Measurements from ENCODE around the gene ACE. TPM values are rescaled to one million over a fixed set of nuclear protein-coding genes. Genes with fewer than 3 reads are reported as not detected.

The ACE gene
- polyA plus RNA-seq, 1 donor = 244 TPM

DNA sequence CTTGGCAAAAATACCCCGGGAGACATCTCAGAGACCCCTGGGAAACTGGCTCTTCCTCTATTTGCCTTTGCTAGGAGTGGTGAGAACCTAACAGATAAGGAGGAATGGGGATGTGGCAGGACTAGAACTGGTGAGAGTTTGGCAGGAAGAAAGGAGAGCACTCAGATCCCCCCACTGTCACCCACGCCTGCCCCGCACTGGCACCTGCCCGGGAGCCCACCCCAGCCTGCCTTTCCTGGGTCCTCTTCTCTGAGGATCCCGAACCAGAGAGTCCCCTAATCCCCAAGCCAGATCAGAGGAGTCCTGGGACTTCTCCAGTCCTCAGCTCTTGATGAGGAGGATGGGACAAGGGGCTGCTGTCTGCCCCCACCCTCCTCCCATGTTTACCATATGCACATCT is 50.0 kb downstream of the ACE start:
- no CpG with 5 or more reads among the region's 5 CpGs for WGBS (ENCODE audit: insufficient coverage, low lambda C conversion rate)
- H3K36me3 ChIP-seq (ENCODE audit: control insufficient read depth, insufficient read depth, low read length) = no peaks in the 10 kb centered on the region

DNA sequence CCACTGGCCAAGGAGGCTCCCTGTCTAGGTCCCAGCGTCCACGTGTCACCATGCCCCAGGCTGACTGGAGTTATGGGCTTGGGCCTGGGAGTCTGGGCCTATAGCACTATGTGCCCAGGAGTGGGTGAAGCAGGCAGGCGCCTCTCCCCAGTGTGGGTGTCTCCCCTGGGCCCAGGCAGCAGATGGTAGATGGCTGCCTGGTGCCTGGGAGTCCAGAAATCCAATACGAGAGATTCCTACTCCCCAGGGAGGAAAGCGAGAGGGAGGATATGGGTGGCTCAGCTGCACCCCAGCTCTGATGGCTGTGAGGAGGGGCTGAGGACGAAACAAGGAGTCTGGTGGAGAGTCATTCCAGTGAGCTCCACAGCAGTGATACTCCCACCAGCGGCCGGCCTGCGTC is 51.3 kb downstream of the ACE start:
- Histone ChIP-seq H3K4me1 (ENCODE audit: control insufficient read depth, insufficient read depth, low read length) (peaks cover 17% of the 10 kb centered on the region), H3K27me3 (ENCODE audit: control insufficient read depth, insufficient read depth, low read length) (peaks cover 4% of the 10 kb centered on the region), H3K4me3 (ENCODE audit: low read length) (no peak overlapping the region), H3K36me3 (ENCODE audit: control insufficient read depth, insufficient read depth, low read length) (no peaks in the 10 kb centered on the region), H3K9me3 (ENCODE audit: control insufficient read depth, low read depth, low read length) (no peaks in the 10 kb centered on the region), H3K27ac (ENCODE audit: low read length) (no peak overlapping the region)
- no CpG with 5 or more reads among the region's 9 CpGs for WGBS (ENCODE audit: insufficient coverage, low lambda C conversion rate)
- DNase-seq = no peak

More for the DNA sequence above, 50.0 kb downstream of the ACE start:
- Histone ChIP-seq H3K27ac (ENCODE audit: low read length) (no peak overlapping the region), H3K4me3 (ENCODE audit: low read length) (no peak overlapping the region), H3K4me1 (ENCODE audit: control insufficient read depth, insufficient read depth, low read length) (peaks cover 26% of the 10 kb centered on the region), H3K9me3 (ENCODE audit: control insufficient read depth, low read depth, low read length) (no peaks in the 10 kb centered on the region), H3K27me3 (ENCODE audit: control insufficient read depth, insufficient read depth, low read length) (peaks cover 4% of the 10 kb centered on the region)
- DNase-seq = no peak

DNA sequence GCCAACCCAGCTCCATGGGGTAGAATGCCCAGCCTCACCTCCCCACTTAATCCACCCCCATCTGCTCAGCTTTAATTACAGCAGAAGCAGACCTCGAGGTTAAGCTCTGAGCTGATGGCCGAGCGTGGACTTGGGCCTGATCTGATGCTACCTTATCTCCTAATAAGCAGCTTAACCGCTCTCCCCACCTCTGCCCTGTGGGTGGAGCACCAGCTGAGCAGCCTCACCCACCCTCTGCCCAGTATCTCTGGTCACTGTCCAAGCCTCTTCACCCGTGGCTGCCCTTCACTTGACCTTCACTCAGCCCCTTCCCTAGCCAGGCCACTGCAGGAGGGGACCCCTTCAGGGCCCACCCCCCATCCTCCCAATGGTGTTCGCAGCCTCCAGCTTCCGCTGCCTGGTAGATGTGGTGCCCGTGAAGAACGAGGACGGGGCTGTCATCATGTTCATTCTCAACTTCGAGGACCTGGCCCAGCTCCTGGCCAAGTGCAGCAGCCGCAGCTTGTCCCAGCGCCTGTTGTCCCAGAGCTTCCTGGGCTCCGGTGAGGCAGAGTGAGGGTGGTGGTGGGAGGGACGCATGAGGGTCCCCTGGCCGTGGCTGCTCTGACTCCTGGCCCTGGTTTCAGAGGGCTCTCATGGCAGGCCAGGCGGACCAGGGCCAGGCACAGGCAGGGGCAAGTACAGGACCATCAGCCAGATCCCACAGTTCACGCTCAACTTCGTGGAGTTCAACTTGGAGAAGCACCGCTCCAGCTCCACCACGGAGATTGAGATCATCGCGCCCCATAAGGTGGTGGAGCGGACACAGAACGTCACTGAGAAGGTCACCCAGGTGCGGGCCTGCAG is 53.1 kb downstream of the ACE start:
- Histone ChIP-seq H3K9me3 (ENCODE audit: control insufficient read depth, low read depth, low read length) (no peaks in the 10 kb centered on the region), H3K27me3 (ENCODE audit: control insufficient read depth, insufficient read depth, low read length) (peaks cover 4% of the 10 kb centered on the region), H3K4me1 (ENCODE audit: control insufficient read depth, insufficient read depth, low read length) (peaks cover 10% of the 10 kb centered on the region), H3K27ac (ENCODE audit: low read length) (no peak overlapping the region), H3K36me3 (ENCODE audit: control insufficient read depth, insufficient read depth, low read length) (no peaks in the 10 kb centered on the region), H3K4me3 (ENCODE audit: low read length) (no peak overlapping the region)
- no CpG with 5 or more reads among the region's 26 CpGs for WGBS (ENCODE audit: insufficient coverage, low lambda C conversion rate)
- peak in 1 of 2 donors; percentile 50 for DNase-seq

DNA sequence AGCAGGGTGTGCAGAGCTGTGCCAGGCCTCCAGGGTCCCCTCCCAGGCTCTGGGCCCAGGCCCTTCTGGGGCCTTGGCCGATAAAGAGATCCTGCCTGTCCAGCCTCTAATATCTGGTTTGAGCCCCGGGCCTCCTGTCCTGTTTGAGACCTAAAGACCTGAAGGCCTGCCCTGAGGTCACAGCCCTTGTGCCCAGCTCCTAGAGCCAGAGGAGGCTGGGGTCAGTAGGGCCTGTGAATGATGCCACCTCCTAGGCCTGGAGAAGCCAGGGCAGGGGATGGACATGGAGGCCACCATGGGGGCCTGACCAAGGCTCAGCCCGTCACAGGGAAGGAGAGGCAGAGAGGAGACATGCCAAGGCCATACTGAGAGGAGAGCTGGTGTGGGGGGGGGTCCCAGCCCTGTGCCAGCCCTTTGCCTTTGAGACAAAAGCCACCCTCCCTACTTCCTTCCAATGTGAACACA is 53.7 kb downstream of the ACE start:
- Histone ChIP-seq H3K9me3 (ENCODE audit: control insufficient read depth, low read depth, low read length) (no peaks in the 10 kb centered on the region), H3K36me3 (ENCODE audit: control insufficient read depth, insufficient read depth, low read length) (no peaks in the 10 kb centered on the region), H3K27ac (ENCODE audit: low read length) (no peak overlapping the region), H3K4me1 (ENCODE audit: control insufficient read depth, insufficient read depth, low read length) (peaks cover 10% of the 10 kb centered on the region), H3K4me3 (ENCODE audit: low read length) (no peak overlapping the region), H3K27me3 (ENCODE audit: control insufficient read depth, insufficient read depth, low read length) (peaks cover 4% of the 10 kb centered on the region)
- no peak for DNase-seq
- no CpG with 5 or more reads among the region's 3 CpGs for WGBS (ENCODE audit: insufficient coverage, low lambda C conversion rate)

DNA sequence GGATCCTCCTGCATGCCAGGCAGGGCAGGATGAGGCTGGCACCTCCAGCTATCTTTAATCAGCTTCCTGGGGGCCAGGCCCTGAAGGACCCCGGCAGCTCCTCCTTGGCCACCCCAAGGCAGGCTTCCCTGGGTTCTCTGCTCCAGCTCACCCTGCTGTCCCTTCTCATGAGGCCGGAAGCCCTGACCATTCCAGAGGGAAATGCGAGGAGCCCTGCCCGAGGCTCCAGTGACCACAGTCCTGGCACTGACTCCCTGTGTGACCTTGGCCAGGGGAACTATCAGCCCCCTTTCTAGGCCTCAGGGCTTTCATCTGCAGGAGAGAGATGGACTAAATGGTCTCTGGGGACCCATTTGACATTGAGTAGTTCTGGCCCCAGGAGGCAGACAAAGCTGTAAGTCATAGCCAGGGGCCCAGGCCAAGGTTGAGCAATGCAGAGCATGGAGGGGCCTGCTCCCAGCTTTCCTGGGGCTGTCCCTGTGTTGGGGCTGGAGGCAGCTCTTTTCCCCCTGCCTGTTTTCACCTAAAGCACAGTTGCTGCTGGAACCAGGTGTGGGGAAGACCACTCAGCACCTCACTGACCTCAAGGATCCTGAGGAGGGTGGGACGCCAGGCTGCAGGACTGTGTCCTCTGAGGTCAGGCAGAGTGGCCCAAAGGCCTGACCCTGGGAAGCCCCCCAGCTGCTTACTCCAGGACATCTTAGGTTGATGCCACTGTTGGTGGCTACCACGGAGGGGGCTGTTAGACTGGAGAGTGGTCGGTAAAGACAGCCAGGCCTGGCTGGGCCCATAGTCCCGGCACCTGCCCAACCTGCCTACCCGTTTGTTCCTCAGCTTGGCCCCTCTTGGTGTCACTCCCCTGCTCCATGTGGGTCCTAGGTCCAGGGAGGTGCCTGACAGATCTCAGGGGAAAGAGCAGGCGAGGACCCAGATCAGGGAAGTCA is 54.4 kb downstream of the ACE start:
- Histone ChIP-seq H3K36me3 (ENCODE audit: control insufficient read depth, insufficient read depth, low read length) (no peaks in the 10 kb centered on the region), H3K9me3 (ENCODE audit: control insufficient read depth, low read depth, low read length) (no peaks in the 10 kb centered on the region), H3K4me3 (ENCODE audit: low read length) (no peak overlapping the region), H3K4me1 (ENCODE audit: control insufficient read depth, insufficient read depth, low read length) (peaks cover 10% of the 10 kb centered on the region), H3K27me3 (ENCODE audit: control insufficient read depth, insufficient read depth, low read length) (peaks cover 4% of the 10 kb centered on the region), H3K27ac (ENCODE audit: low read length) (no peak overlapping the region)
- no peak for DNase-seq
- no CpG with 5 or more reads among the region's 10 CpGs for WGBS (ENCODE audit: insufficient coverage, low lambda C conversion rate)

DNA sequence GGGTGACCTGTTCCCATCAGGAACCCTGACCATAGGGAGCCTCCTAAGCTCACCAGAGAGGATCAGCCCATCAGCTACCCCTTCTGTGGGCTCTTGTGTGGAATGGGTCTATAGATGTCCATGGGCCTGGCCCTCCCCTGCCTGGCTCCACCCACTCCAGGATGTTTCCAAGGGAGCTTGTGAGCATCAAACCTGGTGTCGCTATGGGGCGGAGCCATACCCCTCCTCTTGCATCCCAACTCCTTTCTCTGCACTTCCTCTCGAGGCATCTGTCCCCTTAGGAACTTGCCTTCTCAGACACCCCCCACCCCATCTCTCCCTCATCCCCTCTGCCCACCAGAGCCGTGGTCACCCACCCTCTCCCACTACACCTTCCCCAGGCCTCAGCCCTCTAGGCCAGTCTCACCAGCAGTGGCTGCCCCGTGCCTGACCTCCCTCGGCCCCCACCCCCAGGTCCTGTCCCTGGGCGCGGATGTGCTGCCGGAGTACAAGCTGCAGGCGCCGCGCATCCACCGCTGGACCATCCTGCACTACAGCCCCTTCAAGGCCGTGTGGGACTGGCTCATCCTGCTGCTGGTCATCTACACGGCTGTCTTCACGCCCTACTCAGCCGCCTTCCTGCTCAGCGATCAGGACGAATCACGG is 56.7 kb downstream of the ACE start:
- no peak overlapping the region for H3K4me3 ChIP-seq (ENCODE audit: low read length)
- H3K9me3 ChIP-seq (ENCODE audit: control insufficient read depth, low read depth, low read length) = no peaks in the 10 kb centered on the region
- H3K27me3 ChIP-seq (ENCODE audit: control insufficient read depth, insufficient read depth, low read length) = peaks cover 10% of the 10 kb centered on the region
- no CpG with 5 or more reads among the region's 20 CpGs for WGBS (ENCODE audit: insufficient coverage, low lambda C conversion rate)
- H3K36me3 ChIP-seq (ENCODE audit: control insufficient read depth, insufficient read depth, low read length) = no peaks in the 10 kb centered on the region
- no peak overlapping the region for H3K27ac ChIP-seq (ENCODE audit: low read length)
- H3K4me1 ChIP-seq (ENCODE audit: control insufficient read depth, insufficient read depth, low read length) = peaks cover 14% of the 10 kb centered on the region
- no peak for DNase-seq

DNA sequence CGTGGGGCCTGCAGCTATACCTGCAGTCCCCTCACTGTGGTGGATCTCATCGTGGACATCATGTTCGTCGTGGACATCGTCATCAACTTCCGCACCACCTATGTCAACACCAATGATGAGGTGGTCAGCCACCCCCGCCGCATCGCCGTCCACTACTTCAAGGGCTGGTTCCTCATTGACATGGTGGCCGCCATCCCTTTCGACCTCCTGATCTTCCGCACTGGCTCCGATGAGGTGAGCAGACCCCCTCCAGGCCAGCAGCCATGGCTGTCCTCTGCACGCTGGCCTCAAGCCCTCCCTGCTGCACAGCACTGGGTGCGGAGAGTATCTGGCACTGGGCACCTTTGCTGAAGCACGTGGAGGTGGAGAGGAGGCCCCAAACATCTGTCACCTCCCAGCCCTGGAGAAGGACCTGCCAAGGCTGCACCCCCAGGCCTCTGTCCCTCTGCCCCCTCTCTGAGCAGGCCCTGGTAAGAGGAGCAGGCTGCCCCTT is 57.3 kb downstream of the ACE start:
- WGBS (ENCODE audit: insufficient coverage, low lambda C conversion rate) = no CpG with 5 or more reads among the region's 17 CpGs
- no peaks in the 10 kb centered on the region for H3K9me3 ChIP-seq (ENCODE audit: control insufficient read depth, low read depth, low read length)
- no peak for DNase-seq
- H3K4me3 ChIP-seq (ENCODE audit: low read length) = no peak overlapping the region
- H3K36me3 ChIP-seq (ENCODE audit: control insufficient read depth, insufficient read depth, low read length) = no peaks in the 10 kb centered on the region
- H3K4me1 ChIP-seq (ENCODE audit: control insufficient read depth, insufficient read depth, low read length) = peaks cover 15% of the 10 kb centered on the region
- H3K27ac ChIP-seq (ENCODE audit: low read length) = no peak overlapping the region
- H3K27me3 ChIP-seq (ENCODE audit: control insufficient read depth, insufficient read depth, low read length) = peaks cover 15% of the 10 kb centered on the region

DNA sequence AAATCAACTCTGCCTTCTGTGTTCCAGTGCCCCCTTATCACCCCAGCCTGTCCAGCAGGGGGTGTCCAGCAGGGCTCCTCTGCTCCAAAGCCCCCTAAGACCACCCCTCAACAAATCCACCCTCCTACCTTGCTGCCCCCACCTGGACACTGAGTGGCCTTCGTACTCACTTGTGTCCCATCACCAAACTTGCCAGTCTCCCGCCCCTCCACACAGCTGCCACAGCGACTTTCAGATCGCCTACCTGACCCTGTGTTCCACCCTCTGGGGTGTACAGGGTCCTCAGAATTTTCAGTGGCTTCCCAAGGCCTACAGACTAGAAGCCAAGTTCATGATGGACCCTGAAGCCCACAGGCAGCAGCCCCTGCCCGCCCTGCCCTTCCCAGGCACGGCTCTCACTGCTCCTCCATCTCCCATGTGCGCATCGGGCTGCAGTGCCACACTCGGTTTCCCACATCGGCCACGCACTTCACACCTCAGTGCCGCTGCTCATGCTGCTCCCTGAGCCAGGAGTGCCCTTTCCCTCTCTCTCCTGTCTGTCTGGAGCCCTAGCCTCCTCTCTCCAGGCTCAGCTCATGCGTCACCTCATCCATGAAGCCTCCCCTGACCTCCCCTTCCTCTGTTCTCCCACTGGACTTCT is 58.1 kb downstream of the ACE start:
- no peaks in the 10 kb centered on the region for H3K9me3 ChIP-seq (ENCODE audit: control insufficient read depth, low read depth, low read length)
- no peak overlapping the region for H3K27ac ChIP-seq (ENCODE audit: low read length)
- no peaks in the 10 kb centered on the region for H3K36me3 ChIP-seq (ENCODE audit: control insufficient read depth, insufficient read depth, low read length)
- WGBS (ENCODE audit: insufficient coverage, low lambda C conversion rate) = no CpG with 5 or more reads among the region's 13 CpGs
- H3K27me3 ChIP-seq (ENCODE audit: control insufficient read depth, insufficient read depth, low read length) = peaks cover 17% of the 10 kb centered on the region
- H3K4me3 ChIP-seq (ENCODE audit: low read length) = no peak overlapping the region
- DNase-seq = no peak
- H3K4me1 ChIP-seq (ENCODE audit: control insufficient read depth, insufficient read depth, low read length) = peaks cover 10% of the 10 kb centered on the region

DNA sequence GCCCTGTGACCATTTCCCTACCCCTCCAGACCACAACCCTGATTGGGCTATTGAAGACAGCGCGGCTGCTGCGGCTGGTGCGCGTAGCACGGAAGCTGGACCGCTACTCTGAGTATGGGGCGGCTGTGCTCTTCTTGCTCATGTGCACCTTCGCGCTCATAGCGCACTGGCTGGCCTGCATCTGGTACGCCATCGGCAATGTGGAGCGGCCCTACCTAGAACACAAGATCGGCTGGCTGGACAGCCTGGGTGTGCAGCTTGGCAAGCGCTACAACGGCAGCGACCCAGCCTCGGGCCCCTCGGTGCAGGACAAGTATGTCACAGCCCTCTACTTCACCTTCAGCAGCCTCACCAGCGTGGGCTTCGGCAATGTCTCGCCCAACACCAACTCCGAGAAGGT is 58.8 kb downstream of the ACE start:
- WGBS (ENCODE audit: insufficient coverage, low lambda C conversion rate) = no CpG with 5 or more reads among the region's 24 CpGs
- no peaks in the 10 kb centered on the region for H3K36me3 ChIP-seq (ENCODE audit: control insufficient read depth, insufficient read depth, low read length)
- H3K27ac ChIP-seq (ENCODE audit: low read length) = no peak overlapping the region
- DNase-seq = no peak
- peaks cover 9% of the 10 kb centered on the region for H3K4me1 ChIP-seq (ENCODE audit: control insufficient read depth, insufficient read depth, low read length)
- H3K9me3 ChIP-seq (ENCODE audit: control insufficient read depth, low read depth, low read length) = no peaks in the 10 kb centered on the region
- H3K27me3 ChIP-seq (ENCODE audit: control insufficient read depth, insufficient read depth, low read length) = peaks cover 17% of the 10 kb centered on the region
- no peak overlapping the region for H3K4me3 ChIP-seq (ENCODE audit: low read length)
